ENCODE results near the gene CD300C. TPM values are rescaled to one million over a fixed set of nuclear protein-coding genes. Genes with fewer than 3 reads are reported as not detected.

The CD300C gene
- total RNA-seq (not detected in 2 replicates), polyA plus RNA-seq (not detected in 2 replicates), polyA minus RNA-seq (ENCODE audit: low replicate concordance) (not detected in 2 replicates)
- polyA plus RNA-seq (2012): not detected in 2 replicates

DNA sequence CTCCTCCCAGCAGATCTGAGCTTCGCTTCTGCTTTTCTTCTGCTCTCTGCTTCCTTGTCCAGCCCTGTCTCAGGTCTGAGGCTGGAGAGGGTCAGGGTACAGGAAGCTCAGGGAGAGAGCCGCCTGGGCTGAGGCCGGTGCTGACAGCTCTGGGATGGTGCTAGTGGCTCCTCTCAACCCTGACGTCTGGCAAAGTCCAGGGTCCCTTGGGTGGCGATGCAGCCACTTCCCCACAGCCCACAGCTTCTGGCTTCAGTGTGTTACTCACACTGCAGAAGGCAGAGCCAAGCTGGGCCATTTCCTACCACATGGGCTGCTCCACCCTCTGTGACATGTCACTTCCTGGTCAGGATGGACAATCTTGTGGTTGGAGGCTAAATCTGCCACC lies at the start of gene CD300C:
TSS of gene CD300C (minus strand) at position 273 of the 388 bp plus-strand sequence. CDS start 333 bp downstream, outside the sequence.
- Histone ChIP-seq H3K27me3 (ENCODE audit: control insufficient read depth, insufficient read depth, low read length) (no peaks in the 10 kb centered on the region), H3K9me3 (ENCODE audit: control insufficient read depth, insufficient read depth, low read depth, low read length) (no peaks in the 10 kb centered on the region), H3K9ac (ENCODE audit: insufficient read depth, low read length) (no peak within 1 kb of the TSS), H3K79me2 (ENCODE audit: control insufficient read depth, insufficient read depth, low read length) (no peaks in the 10 kb centered on the region), H3K4me2 (ENCODE audit: extremely low read depth, insufficient read depth, low read length) (no peak within 1 kb of the TSS), H4K20me1 (ENCODE audit: control insufficient read depth, extremely low read depth, insufficient read depth, low read length) (no peaks in the 10 kb centered on the region), H3K4me3 (replicated peaks in 1 of 4; ENCODE audit: control extremely low read depth in 1 of 4, insufficient read depth in 1 of 4, low read depth in 3 of 4, low read length in 4 of 4) (no peak within 1 kb of the TSS), H3K36me3 (ENCODE audit: control insufficient read depth, insufficient read depth, low read length) (no peaks in the 10 kb centered on the region), H2AFZ (ENCODE audit: low read length) (no peak within 1 kb of the TSS), H3K27ac (ENCODE audit: insufficient read depth, low read length) (no peak within 1 kb of the TSS), H3K4me1 (ENCODE audit: control insufficient read depth, extremely low read depth, insufficient read depth, low read length) (no peaks in the 10 kb centered on the region)
- DNase-seq (ENCODE audit: low read depth in 2 of 2): no peak
- TF ChIP-seq, protein P1, sequence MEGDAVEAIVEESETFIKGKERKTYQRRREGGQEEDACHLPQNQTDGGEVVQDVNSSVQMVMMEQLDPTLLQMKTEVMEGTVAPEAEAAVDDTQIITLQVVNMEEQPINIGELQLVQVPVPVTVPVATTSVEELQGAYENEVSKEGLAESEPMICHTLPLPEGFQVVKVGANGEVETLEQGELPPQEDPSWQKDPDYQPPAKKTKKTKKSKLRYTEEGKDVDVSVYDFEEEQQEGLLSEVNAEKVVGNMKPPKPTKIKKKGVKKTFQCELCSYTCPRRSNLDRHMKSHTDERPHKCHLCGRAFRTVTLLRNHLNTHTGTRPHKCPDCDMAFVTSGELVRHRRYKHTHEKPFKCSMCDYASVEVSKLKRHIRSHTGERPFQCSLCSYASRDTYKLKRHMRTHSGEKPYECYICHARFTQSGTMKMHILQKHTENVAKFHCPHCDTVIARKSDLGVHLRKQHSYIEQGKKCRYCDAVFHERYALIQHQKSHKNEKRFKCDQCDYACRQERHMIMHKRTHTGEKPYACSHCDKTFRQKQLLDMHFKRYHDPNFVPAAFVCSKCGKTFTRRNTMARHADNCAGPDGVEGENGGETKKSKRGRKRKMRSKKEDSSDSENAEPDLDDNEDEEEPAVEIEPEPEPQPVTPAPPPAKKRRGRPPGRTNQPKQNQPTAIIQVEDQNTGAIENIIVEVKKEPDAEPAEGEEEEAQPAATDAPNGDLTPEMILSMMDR (conservative IDR thresholded peaks at IDR 0.05 in 1 of 2, IDR thresholded peaks at IDR 0.05 in 1 of 2; ENCODE audit: low read depth in 1 of 2, low read length in 2 of 2): no peak
- no peak for TF ChIP-seq EZH2 (IDR thresholded peaks at IDR 0.05; ENCODE audit: low read length, missing control alignments)

DNA sequence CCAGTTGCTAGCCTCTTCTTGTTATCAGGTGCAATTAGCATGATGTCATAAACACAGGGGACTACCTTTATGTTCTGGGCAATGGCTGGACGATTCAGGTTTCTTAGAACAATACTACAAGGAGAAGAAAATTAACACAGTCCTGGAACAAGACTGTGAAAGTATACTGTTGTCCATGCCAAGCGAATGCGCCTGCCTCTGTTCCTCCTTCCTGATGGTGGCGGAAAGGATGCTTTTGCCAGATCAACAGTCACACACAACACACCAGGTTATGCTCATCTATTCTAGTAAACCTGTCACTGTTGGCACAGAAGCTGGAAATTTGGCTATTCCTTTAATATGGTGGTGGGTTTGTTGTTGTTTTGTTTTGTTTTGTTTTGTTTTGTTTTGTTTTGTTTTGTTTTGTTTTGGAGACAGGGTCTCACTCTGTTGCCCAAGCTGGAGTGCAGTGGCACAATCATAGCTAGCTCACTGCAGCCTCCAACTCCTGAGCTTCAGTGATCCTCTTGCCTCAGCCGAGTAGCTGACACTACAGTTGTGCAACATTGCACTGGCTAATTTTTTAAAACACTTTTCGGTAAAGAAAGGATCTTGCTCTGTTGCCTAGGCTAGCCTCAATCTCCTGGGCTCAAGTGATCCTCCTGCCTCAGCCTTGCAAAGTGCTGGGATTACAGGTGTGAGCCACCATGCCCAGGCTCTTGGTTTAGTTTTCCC lies 49.3 kb upstream of the CD300C start:
- Histone ChIP-seq H3K4me3 (replicated peaks in 1 of 4; ENCODE audit: control extremely low read depth in 1 of 4, insufficient read depth in 1 of 4, low read depth in 3 of 4, low read length in 4 of 4) (no peak overlapping the region), H3K4me2 (ENCODE audit: extremely low read depth, insufficient read depth, low read length) (no peak overlapping the region)
- DNase-seq (ENCODE audit: low read depth in 2 of 2): no peak

More for the DNA sequence above, 49.3 kb upstream of the CD300C start:
- Histone ChIP-seq H3K9ac (ENCODE audit: insufficient read depth, low read length) (no peak overlapping the region), H3K9me3 (ENCODE audit: control insufficient read depth, insufficient read depth, low read depth, low read length) (no peaks in the 10 kb centered on the region), H3K36me3 (ENCODE audit: control insufficient read depth, insufficient read depth, low read length) (no peaks in the 10 kb centered on the region), H3K27ac (ENCODE audit: insufficient read depth, low read length) (no peak overlapping the region), H3K27me3 (ENCODE audit: control insufficient read depth, insufficient read depth, low read length) (no peaks in the 10 kb centered on the region), H3K4me1 (ENCODE audit: control insufficient read depth, extremely low read depth, insufficient read depth, low read length) (no peaks in the 10 kb centered on the region), H4K20me1 (ENCODE audit: control insufficient read depth, extremely low read depth, insufficient read depth, low read length) (no peaks in the 10 kb centered on the region), H2AFZ (ENCODE audit: low read length) (no peak overlapping the region), H3K79me2 (ENCODE audit: control insufficient read depth, insufficient read depth, low read length) (no peaks in the 10 kb centered on the region)
- TF ChIP-seq, protein P1 (conservative IDR thresholded peaks at IDR 0.05 in 1 of 2, IDR thresholded peaks at IDR 0.05 in 1 of 2; ENCODE audit: low read depth in 1 of 2, low read length in 2 of 2): no peak
- no peak for TF ChIP-seq EZH2 (IDR thresholded peaks at IDR 0.05; ENCODE audit: low read length, missing control alignments)
